GM12878 (cell line): ENCODE data around the gene RAP1GAP. TPM values are rescaled to one million over a fixed set of nuclear protein-coding genes. Genes with fewer than 3 reads are reported as not detected.

Experiments used
- ATAC-seq: fragments of 200-7000 bp; cut with Tn5 transposase; 3 replicates; pipeline ENCODE4 v1.9.1; 2020; ENCODE audit warnings: mild to moderate bottlenecking, moderate library complexity
- BruUV-seq: library from RNA; stranded (reverse); fragments of 400-500 nt; replicated peaks from 2 replicates; lab custom pipeline; 2021; lab: Mats Ljungman, UMichigan
- CTCF ChIA-PET: fragments of 300-600 bp; sonication (Branson Sonifier 250); formaldehyde crosslinking; extraction: SDS; loops from one replicate; lab custom pipeline; 2021; ENCODE audit warnings: inconsistent platforms; lab: Yijun Ruan, JAX
- POLR2A ChIA-PET: fragments of 350-600 bp; formaldehyde crosslinking; extraction: SDS; loops from one replicate; lab custom pipeline; 2021; ENCODE audit warnings: inconsistent platforms; lab: Charles Lee
- RAD21 ChIA-PET: fragments of 300-600 bp; sonication (Branson Sonifier 250); formaldehyde crosslinking; loops from one replicate; lab custom pipeline; 2023; ENCODE audit warnings: antibody characterized with exemption; ENCODE audit not compliant: unreplicated experiment; lab: Charles Lee
- SMC1A ChIA-PET: fragments of 300-600 bp; sonication (Branson Sonifier 250); formaldehyde crosslinking; loops from one replicate; lab custom pipeline; 2023; ENCODE audit not compliant: unreplicated experiment, uncharacterized antibody; lab: Charles Lee
- DNase-seq: peaks from one replicate; pipeline ENCODE4 v3.0.0-alpha.2; 2011; ENCODE audit warnings: low read depth, low spot score
- FAIRE-seq: peaks from 3 replicates; lab custom pipeline; 2011; peaks lifted over from hg19 to GRCh38; lab: Jason Lieb, UNC
- H2AFZ ChIP-seq: 2 replicates; pipeline ENCODE4 v1.6.0; 2011; ENCODE audit warnings: low read depth, low read length, control low read depth; ENCODE audit not compliant: control insufficient read depth
- H3K27ac ChIP-seq: 2 replicates; pipeline ENCODE4 v1.5.1; 2011; ENCODE audit warnings: control low read depth; ENCODE audit not compliant: control insufficient read depth, insufficient read depth
- H3K27me3 ChIP-seq, 2 experiments: replicated peaks in 1 of 2; 2 replicates each; pipeline versions ENCODE4 v1.6.0 to v1.6.1; 2011; ENCODE audit warnings: low read length in 1 of 2; ENCODE audit not compliant: control insufficient read depth in 2 of 2, insufficient read depth in 2 of 2
- H3K36me3 ChIP-seq, 2 experiments: 2 replicates each; pipeline ENCODE4 v1.5.1; 2011; ENCODE audit warnings: low read length in 1 of 2; ENCODE audit not compliant: control insufficient read depth in 2 of 2, insufficient read depth in 2 of 2
- H3K4me1 ChIP-seq: 2 replicates; pipeline ENCODE4 v1.6.1; 2011; ENCODE audit warnings: mild to moderate bottlenecking, low read length, moderate library complexity, mixed read lengths; ENCODE audit not compliant: control insufficient read depth, insufficient read depth
- H3K4me2 ChIP-seq: 2 replicates; pipeline ENCODE4 v1.6.0; 2011; ENCODE audit warnings: control low read depth; ENCODE audit not compliant: control insufficient read depth, insufficient read depth
- H3K4me3 ChIP-seq: fragments of 200-600 bp; sonication (generic); 2 replicates; pipeline ENCODE4 v1.5.1; 2016
- H3K79me2 ChIP-seq: 2 replicates; pipeline ENCODE4 v1.6.0; 2011; ENCODE audit warnings: low read length; ENCODE audit not compliant: control insufficient read depth, insufficient read depth
- H3K9ac ChIP-seq: 2 replicates; pipeline ENCODE4 v1.8.0; 2011; ENCODE audit warnings: low read length, control low read depth, mixed read lengths; ENCODE audit not compliant: control insufficient read depth, insufficient read depth
- H3K9me3 ChIP-seq: replicated peaks from 3 replicates; pipeline ENCODE4 v1.5.1; 2011; ENCODE audit warnings: mild to moderate bottlenecking, low read length; ENCODE audit not compliant: control insufficient read depth, insufficient read depth
- H4K20me1 ChIP-seq: 2 replicates; pipeline ENCODE4 v1.6.0; 2011; ENCODE audit not compliant: control insufficient read depth, insufficient read depth
- BACH1 ChIP-seq: fragments of 450-650 bp; IDR thresholded peaks from 2 replicates; pipeline ENCODE4 v1.6.1; 2017; ENCODE audit warnings: mild to moderate bottlenecking, borderline replicate concordance
- GABPA ChIP-seq: IDR thresholded peaks from 2 replicates; pipeline ENCODE4 v1.6.1; 2014; ENCODE audit warnings: antibody characterized with exemption, low read depth, mild to moderate bottlenecking, inconsistent platforms
- SREBF1 ChIP-seq: IDR thresholded peaks from 2 replicates; pipeline ENCODE4 v1.6.1; 2012; ENCODE audit warnings: mild to moderate bottlenecking, low read length
- TCF3 ChIP-seq: IDR thresholded peaks from 2 replicates; pipeline ENCODE4 v1.6.1; 2012; ENCODE audit warnings: low read depth, mild to moderate bottlenecking, low read length, borderline replicate concordance; ENCODE audit not compliant: insufficient read depth
- YY1 ChIP-seq: IDR thresholded peaks from 2 replicates; pipeline ENCODE4 v1.6.1; 2011; ENCODE audit warnings: low read depth, mild to moderate bottlenecking, low read length
- WGBS: methylation state at CpG from one replicate; pipeline ENCODE4 v1.1.6; 2016; ENCODE audit warnings: low lambda C conversion rate; ENCODE audit not compliant: insufficient replicate concordance, insufficient coverage; ENCODE audit errors: missing lambda C conversion rate; 5-methylcytosine and 5-hydroxymethylcytosine counted together
- in situ Hi-C: fragments of 300-500 bp; cut with MboI; formaldehyde crosslinking; loops from 9 replicates; pipeline ENCODE4 v1.14.3; 2018; ENCODE audit warnings: mixed read lengths
- intact Hi-C: fragments of 100-400 bp; cut with micrococcal nuclease; formaldehyde crosslinking; loops from one replicate; pipeline ENCODE4 v1.14.2; 2022; ENCODE audit not compliant: unreplicated experiment
- polyA plus RNA-seq, 11 experiments: library from polyadenylated mRNA; depleted of rRNA in 4 of 11; unstranded in 6 of 11; stranded (reverse) in 5 of 11; fragments of >200 nt; fragmentation: Nextera tagmentation in 4 of 11; fragmentation: Illumina TruSeq in 1 of 11; extraction: Ambion mirVana in 4 of 11; extraction: Trizol in 1 of 11; gene quantifications; 1 replicate in 1 of 11; 2 replicates in 10 of 11; pipeline versions ENCODE4 v1.2.1 to v1.2.3, GENCODE V29; 2011 to 2016; ENCODE audit warnings: inconsistent platforms in 2 of 11, missing spikeins in 2 of 11, low read depth in 1 of 11
- total RNA-seq, 4 experiments: library from RNA; depleted of rRNA in 3 of 4; stranded (reverse); fragments of >200 nt in 3 of 4; fragmentation: Illumina TruSeq in 1 of 4; extraction: Trizol in 1 of 4; gene quantifications; 2 replicates each; pipeline versions ENCODE4 v1.2.1 to v1.2.3, GENCODE V29; 2013 to 2021
- TF ChIP-seq, protein P1 (sequence below): fragments of 450-650 bp; formaldehyde crosslinking; IDR thresholded peaks from 2 replicates; pipeline ENCODE4 v1.4.0; 2020; ENCODE audit warnings: mild to moderate bottlenecking, moderate library complexity

Gene RAP1GAP
- total and polyA plus RNA-seq, 10 of the 15 experiments (the other 5 are each of a cell fraction or from before 2014, with no cell fraction given): 0.04 to 0.96 (median 0.09) TPM; not detected in 3

GRCh38 chr1:21622466-21623315, 46.5 kb downstream of the RAP1GAP start (continued):
- no peak for TF ChIP-seq GABPA
- no peak for TF ChIP-seq YY1
- TF ChIP-seq TCF3: no peak
- no peak for TF ChIP-seq BACH1

DNA sequence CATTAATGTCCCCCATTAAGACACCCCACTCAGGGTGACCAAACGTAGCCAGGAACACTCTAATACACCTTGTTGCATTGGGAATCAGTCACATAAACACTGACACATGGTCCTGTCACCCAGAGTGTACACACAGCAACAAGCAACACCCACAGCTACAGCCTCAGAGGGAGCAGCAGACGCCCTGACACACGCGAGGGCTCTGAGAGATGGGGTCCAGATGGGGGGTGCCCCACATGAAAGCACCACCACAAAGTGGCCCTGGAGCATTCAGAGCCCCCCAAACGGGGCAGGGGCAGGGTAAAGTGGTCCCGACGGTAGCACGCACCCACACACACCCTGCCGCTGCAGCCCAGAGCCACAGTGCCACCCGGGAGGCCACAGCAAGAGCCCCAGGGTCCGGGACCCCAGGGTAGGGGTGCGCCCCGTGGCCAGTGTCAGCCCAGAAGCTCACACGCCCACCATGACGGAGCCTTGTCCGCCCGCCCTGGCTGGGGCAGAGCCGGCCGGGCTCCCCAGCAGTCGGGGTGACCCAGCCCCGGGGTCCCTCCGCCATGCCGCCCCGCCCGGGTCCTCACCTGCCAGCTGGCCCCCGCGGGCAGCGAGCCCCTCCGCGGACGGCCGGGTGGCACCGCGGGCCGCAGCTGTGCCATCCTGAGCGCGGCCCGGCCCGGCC, 47.3 kb downstream of the RAP1GAP start:
- Histone ChIP-seq H3K4me1 (no peaks in the 10 kb centered on the region), H3K9ac (no peak overlapping the region), H3K4me3 (no peak overlapping the region), H3K4me2 (no peak overlapping the region), H4K20me1 (no peaks in the 10 kb centered on the region), H3K36me3 (no peaks in the 10 kb centered on the region), H3K9me3 (no peaks in the 10 kb centered on the region), H3K27ac (no peak overlapping the region), H3K27me3 (peaks cover 1 to 2% of the 10 kb centered on the region in 2 experiments; a peak in 1 of 4 replicates), H2AFZ (no peak overlapping the region), H3K79me2 (no peaks in the 10 kb centered on the region)
- CTCF ChIA-PET: interaction anchor here (1.5 kb wide), 1 partner anchor 37 kb away, joined by 4 read pairs; no protein-coding TSS in a partner anchor
- ATAC-seq (no peak), DNase-seq (no peak), FAIRE-seq (no peak)
- POLR2A ChIA-PET: no interaction called here
- RAD21 ChIA-PET: no interaction called here
- no TSS peak for BruUV-seq
- 29% methylated on average over 34 of the region's 39 CpGs for WGBS
- TF ChIP-seq SREBF1: no peak
- TF ChIP-seq, protein P1, sequence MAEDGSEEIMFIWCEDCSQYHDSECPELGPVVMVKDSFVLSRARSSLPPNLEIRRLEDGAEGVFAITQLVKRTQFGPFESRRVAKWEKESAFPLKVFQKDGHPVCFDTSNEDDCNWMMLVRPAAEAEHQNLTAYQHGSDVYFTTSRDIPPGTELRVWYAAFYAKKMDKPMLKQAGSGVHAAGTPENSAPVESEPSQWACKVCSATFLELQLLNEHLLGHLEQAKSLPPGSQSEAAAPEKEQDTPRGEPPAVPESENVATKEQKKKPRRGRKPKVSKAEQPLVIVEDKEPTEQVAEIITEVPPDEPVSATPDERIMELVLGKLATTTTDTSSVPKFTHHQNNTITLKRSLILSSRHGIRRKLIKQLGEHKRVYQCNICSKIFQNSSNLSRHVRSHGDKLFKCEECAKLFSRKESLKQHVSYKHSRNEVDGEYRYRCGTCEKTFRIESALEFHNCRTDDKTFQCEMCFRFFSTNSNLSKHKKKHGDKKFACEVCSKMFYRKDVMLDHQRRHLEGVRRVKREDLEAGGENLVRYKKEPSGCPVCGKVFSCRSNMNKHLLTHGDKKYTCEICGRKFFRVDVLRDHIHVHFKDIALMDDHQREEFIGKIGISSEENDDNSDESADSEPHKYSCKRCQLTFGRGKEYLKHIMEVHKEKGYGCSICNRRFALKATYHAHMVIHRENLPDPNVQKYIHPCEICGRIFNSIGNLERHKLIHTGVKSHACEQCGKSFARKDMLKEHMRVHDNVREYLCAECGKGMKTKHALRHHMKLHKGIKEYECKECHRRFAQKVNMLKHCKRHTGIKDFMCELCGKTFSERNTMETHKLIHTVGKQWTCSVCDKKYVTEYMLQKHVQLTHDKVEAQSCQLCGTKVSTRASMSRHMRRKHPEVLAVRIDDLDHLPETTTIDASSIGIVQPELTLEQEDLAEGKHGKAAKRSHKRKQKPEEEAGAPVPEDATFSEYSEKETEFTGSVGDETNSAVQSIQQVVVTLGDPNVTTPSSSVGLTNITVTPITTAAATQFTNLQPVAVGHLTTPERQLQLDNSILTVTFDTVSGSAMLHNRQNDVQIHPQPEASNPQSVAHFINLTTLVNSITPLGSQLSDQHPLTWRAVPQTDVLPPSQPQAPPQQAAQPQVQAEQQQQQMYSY (CRISPR knock-in tag): no peak
- in situ Hi-C loops (no loop called here), intact Hi-C loops (no loop called here)
- SMC1A ChIA-PET: no interaction called here
